A673 (cell line): ENCODE results near the gene SLC16A7. TPM values are rescaled to one million over a fixed set of nuclear protein-coding genes. Genes with fewer than 3 reads are reported as not detected.

ENCODE experiments used
- BruUV-seq: library from RNA; stranded (reverse); fragments of 400-500 nt; replicated peaks from 2 replicates; lab custom pipeline; 2021; lab: Mats Ljungman, UMichigan
- CTCF ChIA-PET: fragments of 300-600 bp; sonication (Branson Sonifier 250); formaldehyde crosslinking; loops from one replicate; lab custom pipeline; 2022; ENCODE audit warnings: antibody characterized with exemption; lab: Charles Lee
- POLR2A ChIA-PET: fragments of 300-600 bp; sonication (Branson Sonifier 250); formaldehyde crosslinking; loops from one replicate; lab custom pipeline; 2022; ENCODE audit warnings: antibody characterized with exemption; ENCODE audit not compliant: low non-redundant PET; lab: Charles Lee
- DNase-seq: peaks from one replicate; pipeline ENCODE4 v3.0.0-alpha.2; 2015; ENCODE audit warnings: low spot score
- H3K27ac ChIP-seq: fragments of 200-600 bp; sonication (generic); 2 replicates; pipeline ENCODE4 v1.5.1; 2016; ENCODE audit warnings: mixed run types, low read depth, mild to moderate bottlenecking, mixed read lengths, antibody characterized with exemption, low read length; ENCODE audit not compliant: poor library complexity, severe bottlenecking
- H3K27me3 ChIP-seq: fragments of 200-600 bp; sonication (generic); replicated peaks from 2 replicates; pipeline ENCODE4 v1.6.1; 2017; ENCODE audit warnings: mixed run types, low read depth, mild to moderate bottlenecking, mixed read lengths, antibody characterized with exemption, low read length; ENCODE audit not compliant: insufficient read depth, poor library complexity
- H3K36me3 ChIP-seq: fragments of 200-600 bp; sonication (generic); 2 replicates; pipeline ENCODE4 v1.6.1; 2016; ENCODE audit warnings: mixed run types, mild to moderate bottlenecking, mixed read lengths, antibody characterized with exemption, low read length; ENCODE audit not compliant: insufficient read depth, poor library complexity, severe bottlenecking
- H3K4me1 ChIP-seq: fragments of 200-600 bp; sonication (generic); 2 replicates; pipeline ENCODE4 v1.6.1; 2017; ENCODE audit warnings: mixed run types, mild to moderate bottlenecking, mixed read lengths, antibody characterized with exemption, low read length; ENCODE audit not compliant: insufficient read depth, poor library complexity, severe bottlenecking
- H3K4me3 ChIP-seq: fragments of 200-600 bp; sonication (generic); 2 replicates; pipeline ENCODE4 v1.5.1; 2016; ENCODE audit warnings: low read depth, mixed run types, mild to moderate bottlenecking, mixed read lengths, low read length; ENCODE audit not compliant: poor library complexity, severe bottlenecking
- H3K9me3 ChIP-seq: fragments of 200-600 bp; sonication (generic); 2 replicates; pipeline ENCODE4 v1.6.1; 2016; ENCODE audit warnings: mixed run types, low read depth, mild to moderate bottlenecking, mixed read lengths, antibody characterized with exemption, low read length; ENCODE audit not compliant: poor library complexity, severe bottlenecking
- EZH2 ChIP-seq: fragments of 200-600 bp; sonication (generic); IDR thresholded peaks from 2 replicates; pipeline ENCODE4 v1.6.1; 2017; ENCODE audit warnings: borderline replicate concordance, low read depth, mild to moderate bottlenecking, mixed read lengths, antibody characterized with exemption, low read length; ENCODE audit not compliant: poor library complexity, severe bottlenecking
- intact Hi-C: fragments of 100-400 bp; cut with micrococcal nuclease; formaldehyde crosslinking; loops from one replicate; pipeline ENCODE4 v1.10.0; 2022; ENCODE audit not compliant: unreplicated experiment
- total RNA-seq: library from RNA; stranded (reverse); gene quantifications from 2 replicates; pipeline ENCODE4 v1.2.3, GENCODE V29; 2021
- TF ChIP-seq, protein P1 (sequence below): fragments of 300-800, 200-600 bp; sonication (generic); conservative IDR thresholded peaks from 2 replicates; pipeline ENCODE4 v1.5.1; 2017; ENCODE audit warnings: low read depth, mild to moderate bottlenecking, antibody characterized with exemption, low read length, moderate library complexity, mixed read lengths

The SLC16A7 gene
- total RNA-seq, 1 experiment from 2014 or later: 2.5 TPM

DNA sequence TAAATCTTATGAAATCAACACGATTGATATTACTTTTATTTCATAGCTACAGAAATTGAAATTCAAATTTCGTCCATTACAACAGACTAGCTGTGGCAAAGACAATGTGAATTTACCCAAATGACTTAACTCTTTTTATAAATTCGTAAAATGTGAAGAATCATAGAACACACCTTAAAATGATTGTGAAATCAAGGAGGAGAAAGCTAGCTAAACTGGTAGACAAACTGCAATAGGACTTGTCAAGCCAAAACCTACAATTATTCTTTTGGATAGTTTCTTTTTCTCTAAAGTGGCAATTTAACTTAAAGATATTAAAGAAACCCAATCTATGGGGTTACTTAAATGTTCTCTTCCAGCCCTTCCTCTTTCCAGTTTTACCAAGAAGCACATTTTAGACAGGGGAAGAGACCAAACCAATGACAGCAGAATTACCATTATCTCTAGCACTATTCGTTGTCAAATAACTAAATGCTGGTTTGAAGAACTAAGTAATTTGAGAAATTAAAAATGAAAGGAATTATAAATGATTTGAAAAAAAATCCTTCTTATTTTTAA is 807 bp upstream of the SLC16A7 start:
- POLR2A ChIA-PET: no interaction called here

GRCh38 chr12:59595565-59595882 is 305 bp upstream of the SLC16A7 start:
- Histone ChIP-seq H3K27ac (no peak overlapping the region), H3K4me1 (no peaks in the 10 kb centered on the region), H3K4me3 (peak overlapping the region; percentile 54), H3K9me3 (no peaks in the 10 kb centered on the region), H3K36me3 (no peaks in the 10 kb centered on the region), H3K27me3 (no peaks in the 10 kb centered on the region)
- ChIA-PET POLR2A (no interaction called here), CTCF (no interaction called here)
- TF ChIP-seq, protein P1, sequence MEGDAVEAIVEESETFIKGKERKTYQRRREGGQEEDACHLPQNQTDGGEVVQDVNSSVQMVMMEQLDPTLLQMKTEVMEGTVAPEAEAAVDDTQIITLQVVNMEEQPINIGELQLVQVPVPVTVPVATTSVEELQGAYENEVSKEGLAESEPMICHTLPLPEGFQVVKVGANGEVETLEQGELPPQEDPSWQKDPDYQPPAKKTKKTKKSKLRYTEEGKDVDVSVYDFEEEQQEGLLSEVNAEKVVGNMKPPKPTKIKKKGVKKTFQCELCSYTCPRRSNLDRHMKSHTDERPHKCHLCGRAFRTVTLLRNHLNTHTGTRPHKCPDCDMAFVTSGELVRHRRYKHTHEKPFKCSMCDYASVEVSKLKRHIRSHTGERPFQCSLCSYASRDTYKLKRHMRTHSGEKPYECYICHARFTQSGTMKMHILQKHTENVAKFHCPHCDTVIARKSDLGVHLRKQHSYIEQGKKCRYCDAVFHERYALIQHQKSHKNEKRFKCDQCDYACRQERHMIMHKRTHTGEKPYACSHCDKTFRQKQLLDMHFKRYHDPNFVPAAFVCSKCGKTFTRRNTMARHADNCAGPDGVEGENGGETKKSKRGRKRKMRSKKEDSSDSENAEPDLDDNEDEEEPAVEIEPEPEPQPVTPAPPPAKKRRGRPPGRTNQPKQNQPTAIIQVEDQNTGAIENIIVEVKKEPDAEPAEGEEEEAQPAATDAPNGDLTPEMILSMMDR: no peak
- TF ChIP-seq EZH2: no peak
- intact Hi-C loops: no loop called here
- BruUV-seq: no TSS peak
- DNase-seq: no peak

More for the DNA sequence above, 807 bp upstream of the SLC16A7 start:
- H3K27ac ChIP-seq: no peak overlapping the region
- CTCF ChIA-PET: no interaction called here
- H3K4me1 ChIP-seq: no peaks in the 10 kb centered on the region
- no TSS peak for BruUV-seq
- no peaks in the 10 kb centered on the region for H3K36me3 ChIP-seq
- no peaks in the 10 kb centered on the region for H3K27me3 ChIP-seq
- H3K4me3 ChIP-seq: peak overlapping the region; percentile 54
- no peak for TF ChIP-seq EZH2
- DNase-seq: no peak
- intact Hi-C loops: no loop called here
- no peaks in the 10 kb centered on the region for H3K9me3 ChIP-seq

DNA sequence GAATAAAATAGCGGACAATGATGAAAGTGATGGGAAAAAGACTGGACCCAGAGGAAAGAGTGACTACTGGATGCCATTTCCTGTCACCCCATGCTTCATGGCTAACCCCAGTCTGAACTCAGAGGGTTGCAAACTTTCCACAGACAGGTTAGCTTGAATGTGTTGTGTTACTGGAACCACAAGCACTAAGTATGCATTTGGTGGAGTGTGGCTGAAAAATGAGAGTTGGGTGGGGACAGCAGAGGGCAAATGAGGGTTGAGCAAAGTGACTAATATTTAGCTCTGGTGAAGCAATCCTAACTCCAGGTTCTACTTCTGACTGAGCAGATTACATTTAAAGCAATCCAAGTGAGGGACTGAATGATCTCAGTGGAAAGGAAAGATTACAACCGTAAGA is 1.6 kb downstream of the SLC16A7 start:
- BruUV-seq: no TSS peak
- intact Hi-C loops: no loop called here
- Histone ChIP-seq H3K27ac (no peak overlapping the region), H3K36me3 (no peaks in the 10 kb centered on the region), H3K27me3 (no peaks in the 10 kb centered on the region), H3K4me3 (no peak overlapping the region), H3K9me3 (no peaks in the 10 kb centered on the region), H3K4me1 (no peaks in the 10 kb centered on the region)
- DNase-seq: peak; percentile 3
- ChIA-PET POLR2A (no interaction called here), CTCF (no interaction called here)
- TF ChIP-seq EZH2: no peak
- TF ChIP-seq, protein P1: no peak

DNA sequence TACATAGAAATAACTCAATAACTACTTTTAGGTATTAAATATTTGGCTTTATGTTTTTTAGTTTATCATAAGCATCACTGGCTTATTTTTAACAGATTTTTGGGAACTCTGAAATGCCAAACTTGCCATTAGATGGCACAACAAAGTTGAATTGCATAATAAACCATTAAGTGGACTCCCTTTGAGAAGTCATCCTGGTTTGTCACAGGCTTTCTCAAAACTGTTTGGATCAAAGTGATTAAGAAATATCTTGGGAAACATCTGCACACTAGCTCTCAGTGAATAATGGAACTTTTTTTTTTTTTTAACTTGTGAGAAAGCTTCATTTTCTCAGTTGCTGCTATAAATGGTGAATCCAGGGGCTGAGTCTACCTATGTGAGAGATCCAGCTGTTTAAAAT is 4.3 kb downstream of the SLC16A7 start:
- Histone ChIP-seq H3K9me3 (no peaks in the 10 kb centered on the region), H3K4me3 (no peak overlapping the region), H3K27ac (no peak overlapping the region), H3K36me3 (no peaks in the 10 kb centered on the region), H3K4me1 (no peaks in the 10 kb centered on the region), H3K27me3 (no peaks in the 10 kb centered on the region)
- TF ChIP-seq, protein P1: no peak
- TF ChIP-seq EZH2: no peak
- no peak for DNase-seq
- ChIA-PET POLR2A (no interaction called here), CTCF (no interaction called here)
- intact Hi-C loops: no loop called here
- no TSS peak for BruUV-seq
